Measurements from ENCODE around the gene ZNF778. TPM values are rescaled to one million over a fixed set of nuclear protein-coding genes. Genes with fewer than 3 reads are reported as not detected.
A peak's percentile ranks its signal among the peaks of the same experiment; 100 is the strongest.

Gene ZNF778
- total RNA-seq, 1 donor from 2014 or later: 21.5 TPM

GRCh38 chr16:89216315-89217137, 977 bp upstream of the ZNF778 start:
- Histone ChIP-seq H3K9me3 (ENCODE audit: low read depth) (no peaks in the 10 kb centered on the region), H3K4me2 (peak overlapping the region; percentile 85), H2AFZ (replicated peaks) (no peak overlapping the region), H3K27me3 (no peaks in the 10 kb centered on the region), H3F3A (ENCODE audit: low read depth) (peaks cover 6% of the 10 kb centered on the region), H3K4me3 (peak overlapping the region; percentile 87), H3K79me2 (ENCODE audit: low read depth) (peaks cover 22% of the 10 kb centered on the region), H3K4me1 (peaks cover 3% of the 10 kb centered on the region), H4K20me1 (ENCODE audit: low read depth) (peaks cover 3% of the 10 kb centered on the region), H3K9ac (peak overlapping the region; percentile 84), H3K36me3 (no peaks in the 10 kb centered on the region), H3K27ac (no peak overlapping the region)
- peak; percentile 88 for DNase-seq (ENCODE audit: low spot score)
- no peaks in the 10 kb centered on the region for H3K9me3 Mint-ChIP-seq
- H3K4me1 Mint-ChIP-seq: peaks cover 12% of the 10 kb centered on the region
- peaks cover 2% of the 10 kb centered on the region for H3K36me3 Mint-ChIP-seq
- H3K27ac Mint-ChIP-seq: no peak overlapping the region
- peak overlapping the region; percentile 93 for H3K4me3 Mint-ChIP-seq
- peaks cover under 1% of the 10 kb centered on the region for H3K27me3 Mint-ChIP-seq (ENCODE audit: insufficient read depth, low read depth)
- no peak for TF ChIP-seq EZH2 (IDR thresholded peaks at IDR 0.05)
- TF ChIP-seq, protein P1, sequence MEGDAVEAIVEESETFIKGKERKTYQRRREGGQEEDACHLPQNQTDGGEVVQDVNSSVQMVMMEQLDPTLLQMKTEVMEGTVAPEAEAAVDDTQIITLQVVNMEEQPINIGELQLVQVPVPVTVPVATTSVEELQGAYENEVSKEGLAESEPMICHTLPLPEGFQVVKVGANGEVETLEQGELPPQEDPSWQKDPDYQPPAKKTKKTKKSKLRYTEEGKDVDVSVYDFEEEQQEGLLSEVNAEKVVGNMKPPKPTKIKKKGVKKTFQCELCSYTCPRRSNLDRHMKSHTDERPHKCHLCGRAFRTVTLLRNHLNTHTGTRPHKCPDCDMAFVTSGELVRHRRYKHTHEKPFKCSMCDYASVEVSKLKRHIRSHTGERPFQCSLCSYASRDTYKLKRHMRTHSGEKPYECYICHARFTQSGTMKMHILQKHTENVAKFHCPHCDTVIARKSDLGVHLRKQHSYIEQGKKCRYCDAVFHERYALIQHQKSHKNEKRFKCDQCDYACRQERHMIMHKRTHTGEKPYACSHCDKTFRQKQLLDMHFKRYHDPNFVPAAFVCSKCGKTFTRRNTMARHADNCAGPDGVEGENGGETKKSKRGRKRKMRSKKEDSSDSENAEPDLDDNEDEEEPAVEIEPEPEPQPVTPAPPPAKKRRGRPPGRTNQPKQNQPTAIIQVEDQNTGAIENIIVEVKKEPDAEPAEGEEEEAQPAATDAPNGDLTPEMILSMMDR (IDR thresholded peaks at IDR 0.05): peak; percentile 80

DNA sequence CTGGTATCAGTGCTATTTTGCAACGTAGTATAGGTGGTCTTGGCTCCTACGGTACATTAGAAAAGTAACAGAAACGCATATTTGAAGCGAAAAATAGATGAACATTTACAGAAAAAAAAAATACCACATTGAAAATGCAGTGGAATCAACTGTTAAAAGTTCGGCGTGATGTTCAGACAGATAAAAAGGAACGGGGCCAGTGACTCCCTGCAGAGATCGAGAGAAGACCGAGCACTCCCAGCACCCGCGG, 440 bp upstream of the ZNF778 start:
- peaks cover 2% of the 10 kb centered on the region for H3K27me3 Mint-ChIP-seq (ENCODE audit: insufficient read depth, low read depth)
- peaks cover 3% of the 10 kb centered on the region for H4K20me1 ChIP-seq (ENCODE audit: low read depth)
- peak overlapping the region; percentile 31 for H2AFZ ChIP-seq (replicated peaks)

GRCh38 chr16:89219365-89219764, 1.9 kb downstream of the ZNF778 start:
- peaks cover 2% of the 10 kb centered on the region for H3K27me3 Mint-ChIP-seq (ENCODE audit: insufficient read depth, low read depth)
- H3K27me3 ChIP-seq: no peaks in the 10 kb centered on the region
- H3K4me2 ChIP-seq: no peak overlapping the region
- peaks cover 10% of the 10 kb centered on the region for H3K36me3 Mint-ChIP-seq
- H3K36me3 ChIP-seq: no peaks in the 10 kb centered on the region
- peak overlapping the region; percentile 74 for H3K4me3 Mint-ChIP-seq
- H2AFZ ChIP-seq (replicated peaks): no peak overlapping the region
- no peak overlapping the region for H3K9ac ChIP-seq
- H3K9me3 ChIP-seq (ENCODE audit: low read depth): no peaks in the 10 kb centered on the region
- peaks cover 6% of the 10 kb centered on the region for H3F3A ChIP-seq (ENCODE audit: low read depth)
- TF ChIP-seq EZH2 (IDR thresholded peaks at IDR 0.05) (no peak), EZH2phosphoT487 (IDR thresholded peaks at IDR 0.05) (no peak)
- TF ChIP-seq, protein P1 (IDR thresholded peaks at IDR 0.05): no peak
- H3K4me1 Mint-ChIP-seq: peaks cover 12% of the 10 kb centered on the region
- peaks cover 3% of the 10 kb centered on the region for H4K20me1 ChIP-seq (ENCODE audit: low read depth)
- DNase-seq (ENCODE audit: low spot score): no peak
- no peaks in the 10 kb centered on the region for H3K9me3 Mint-ChIP-seq
- peaks cover 22% of the 10 kb centered on the region for H3K79me2 ChIP-seq (ENCODE audit: low read depth)
- H3K4me3 ChIP-seq: no peak overlapping the region
- peaks cover 3% of the 10 kb centered on the region for H3K4me1 ChIP-seq
- no peak overlapping the region for H3K27ac Mint-ChIP-seq
- H3K27ac ChIP-seq: no peak overlapping the region

More for the DNA sequence above, 440 bp upstream of the ZNF778 start:
- Histone ChIP-seq H3K27me3 (no peaks in the 10 kb centered on the region), H3K4me1 (peaks cover 3% of the 10 kb centered on the region), H3K36me3 (no peaks in the 10 kb centered on the region), H3K79me2 (ENCODE audit: low read depth) (peaks cover 22% of the 10 kb centered on the region), H3K9me3 (ENCODE audit: low read depth) (no peaks in the 10 kb centered on the region), H3K9ac (peak overlapping the region; percentile 84), H3K27ac (no peak overlapping the region), H3F3A (ENCODE audit: low read depth) (peaks cover 6% of the 10 kb centered on the region), H3K4me2 (peak overlapping the region; percentile 85), H3K4me3 (peak overlapping the region; percentile 87)
- Mint-ChIP-seq H3K27ac (no peak overlapping the region), H3K4me3 (peak overlapping the region; percentile 93), H3K4me1 (peaks cover 12% of the 10 kb centered on the region), H3K9me3 (no peaks in the 10 kb centered on the region), H3K36me3 (peaks cover 5% of the 10 kb centered on the region)
- TF ChIP-seq EZH2 (IDR thresholded peaks at IDR 0.05) (no peak), EZH2phosphoT487 (IDR thresholded peaks at IDR 0.05) (no peak)
- TF ChIP-seq, protein P1 (IDR thresholded peaks at IDR 0.05): no peak
- no peak for DNase-seq (ENCODE audit: low spot score)

Data from neural progenitor cell (in vitro differentiated cells).